Measurements from ENCODE around the gene CFAP46.

CFAP46 gene

GRCh38 chr10:132787495-132788179, 154.7 kb downstream of the CFAP46 start:
- H3K9ac ChIP-seq (ENCODE audit: low read length in 2 of 2) = no peak overlapping the region
- peaks cover 7 to 60% of the 10 kb centered on the region in 2 donors for H3K27me3 ChIP-seq (ENCODE audit: control insufficient read depth in 1 of 2, insufficient read depth in 2 of 2, low read length in 2 of 2)

GRCh38 chr10:132786884-132787494, 155.4 kb downstream of the CFAP46 start:
- peak overlapping the region in 1 of 2 donors; percentile 47 for H3K4me3 ChIP-seq (ENCODE audit: low read length in 2 of 2)
- H3K36me3 ChIP-seq (ENCODE audit: control insufficient read depth in 2 of 2, insufficient read depth in 2 of 2, low read length in 2 of 2) = peaks cover 0 to 9% of the 10 kb centered on the region in 2 donors
- H3K9ac ChIP-seq (ENCODE audit: low read length in 2 of 2) = no peak overlapping the region
- H3K9me3 ChIP-seq (ENCODE audit: control insufficient read depth in 2 of 2, low read length in 2 of 2) = peaks cover 0 to 8% of the 10 kb centered on the region in 2 donors
- H3K4me1 ChIP-seq (ENCODE audit: control insufficient read depth, insufficient read depth, low read length) = peaks cover 19% of the 10 kb centered on the region
- H3K27ac ChIP-seq (ENCODE audit: low read length) = no peak overlapping the region
- peaks cover 7 to 60% of the 10 kb centered on the region in 2 donors for H3K27me3 ChIP-seq (ENCODE audit: control insufficient read depth in 1 of 2, insufficient read depth in 2 of 2, low read length in 2 of 2)

More at GRCh38 chr10:132787495-132788179, 154.7 kb downstream of the CFAP46 start:
- H3K4me3 ChIP-seq (ENCODE audit: low read length in 2 of 2) = peak overlapping the region in 1 of 2 donors; percentile 47
- H3K9me3 ChIP-seq (ENCODE audit: control insufficient read depth in 2 of 2, low read length in 2 of 2) = peaks cover 0 to 8% of the 10 kb centered on the region in 2 donors
- peaks cover 0 to 8% of the 10 kb centered on the region in 2 donors for H3K36me3 ChIP-seq (ENCODE audit: control insufficient read depth in 2 of 2, insufficient read depth in 2 of 2, low read length in 2 of 2)
- H3K4me1 ChIP-seq (ENCODE audit: control insufficient read depth, insufficient read depth, low read length) = peaks cover 19% of the 10 kb centered on the region
- H3K27ac ChIP-seq (ENCODE audit: low read length) = no peak overlapping the region

GRCh38 chr10:132786476-132786883, 155.9 kb downstream of the CFAP46 start:
- H3K9me3 ChIP-seq (ENCODE audit: control insufficient read depth in 2 of 2, low read length in 2 of 2) = peaks cover 0 to 8% of the 10 kb centered on the region in 2 donors
- H3K4me3 ChIP-seq (ENCODE audit: low read length in 2 of 2) = peak overlapping the region in 1 of 2 donors; percentile 47
- H3K4me1 ChIP-seq (ENCODE audit: control insufficient read depth, insufficient read depth, low read length) = peaks cover 19% of the 10 kb centered on the region
- no peak overlapping the region for H3K9ac ChIP-seq (ENCODE audit: low read length in 2 of 2)
- peaks cover 7 to 60% of the 10 kb centered on the region in 2 donors for H3K27me3 ChIP-seq (ENCODE audit: control insufficient read depth in 1 of 2, insufficient read depth in 2 of 2, low read length in 2 of 2)
- H3K27ac ChIP-seq (ENCODE audit: low read length) = no peak overlapping the region
- H3K36me3 ChIP-seq (ENCODE audit: control insufficient read depth in 2 of 2, insufficient read depth in 2 of 2, low read length in 2 of 2) = peaks cover 5 to 14% of the 10 kb centered on the region in 2 donors

GRCh38 chr10:132785723-132786475, 156.5 kb downstream of the CFAP46 start, which contains the start of gene NKX6-2:
Gene NKX6-2 (minus strand): TSS chr10:132786147. CDS start chr10:132785948, 199 bp downstream.
- H3K27me3 ChIP-seq (ENCODE audit: control insufficient read depth in 1 of 2, insufficient read depth in 2 of 2, low read length in 2 of 2) = peaks cover 7 to 60% of the 10 kb centered on the region in 2 donors
- peak within 1 kb of the TSS in 1 of 2 donors; percentile 47 for H3K4me3 ChIP-seq (ENCODE audit: low read length in 2 of 2)
- H3K9ac ChIP-seq (ENCODE audit: low read length in 2 of 2) = no peak within 1 kb of the TSS

GRCh38 chr10:132784866-132785722, 157.3 kb downstream of the CFAP46 start:
- Histone ChIP-seq H3K27ac (ENCODE audit: low read length) (no peak overlapping the region), H3K27me3 (ENCODE audit: control insufficient read depth in 1 of 2, insufficient read depth in 2 of 2, low read length in 2 of 2) (peaks cover 7 to 60% of the 10 kb centered on the region in 2 donors), H3K4me3 (ENCODE audit: low read length in 2 of 2) (peak overlapping the region in 1 of 2 donors; percentile 15), H3K4me1 (ENCODE audit: control insufficient read depth, insufficient read depth, low read length) (peaks cover 19% of the 10 kb centered on the region), H3K9ac (ENCODE audit: low read length in 2 of 2) (no peak overlapping the region), H3K36me3 (ENCODE audit: control insufficient read depth in 2 of 2, insufficient read depth in 2 of 2, low read length in 2 of 2) (peaks cover 5 to 19% of the 10 kb centered on the region in 2 donors), H3K9me3 (ENCODE audit: control insufficient read depth in 2 of 2, low read length in 2 of 2) (peaks cover 0 to 8% of the 10 kb centered on the region in 2 donors)

More at GRCh38 chr10:132785723-132786475, 156.5 kb downstream of the CFAP46 start, which contains the start of gene NKX6-2:
- Histone ChIP-seq H3K9me3 (ENCODE audit: control insufficient read depth in 2 of 2, low read length in 2 of 2) (peaks cover 0 to 8% of the 10 kb centered on the region in 2 donors), H3K36me3 (ENCODE audit: control insufficient read depth in 2 of 2, insufficient read depth in 2 of 2, low read length in 2 of 2) (peaks cover 5 to 17% of the 10 kb centered on the region in 2 donors), H3K4me1 (ENCODE audit: control insufficient read depth, insufficient read depth, low read length) (peaks cover 19% of the 10 kb centered on the region), H3K27ac (ENCODE audit: low read length) (no peak within 1 kb of the TSS)

GRCh38 chr10:132783940-132784865, 158.2 kb downstream of the CFAP46 start:
- H3K27me3 ChIP-seq (ENCODE audit: control insufficient read depth in 1 of 2, insufficient read depth in 2 of 2, low read length in 2 of 2) = peaks cover 7 to 54% of the 10 kb centered on the region in 2 donors
- H3K9me3 ChIP-seq (ENCODE audit: control insufficient read depth in 2 of 2, low read length in 2 of 2) = peaks cover 0 to 8% of the 10 kb centered on the region in 2 donors
- H3K36me3 ChIP-seq (ENCODE audit: control insufficient read depth in 2 of 2, insufficient read depth in 2 of 2, low read length in 2 of 2) = peaks cover 11 to 25% of the 10 kb centered on the region in 2 donors
- H3K4me3 ChIP-seq (ENCODE audit: low read length in 2 of 2) = no peak overlapping the region
- H3K9ac ChIP-seq (ENCODE audit: low read length in 2 of 2) = no peak overlapping the region
- peaks cover 19% of the 10 kb centered on the region for H3K4me1 ChIP-seq (ENCODE audit: control insufficient read depth, insufficient read depth, low read length)
- no peak overlapping the region for H3K27ac ChIP-seq (ENCODE audit: low read length)

- Histone ChIP-seq H3K9ac (ENCODE audit: low read length in 2 of 2) (no peak overlapping the region), H3K4me1 (ENCODE audit: control insufficient read depth, insufficient read depth, low read length) (peaks cover 19% of the 10 kb centered on the region), H3K36me3 (ENCODE audit: control insufficient read depth in 2 of 2, insufficient read depth in 2 of 2, low read length in 2 of 2) (peaks cover 15 to 29% of the 10 kb centered on the region in 2 donors), H3K9me3 (ENCODE audit: control insufficient read depth in 2 of 2, low read length in 2 of 2) (peaks cover 0 to 8% of the 10 kb centered on the region in 2 donors), H3K27ac (ENCODE audit: low read length) (no peak overlapping the region), H3K27me3 (ENCODE audit: control insufficient read depth in 1 of 2, insufficient read depth in 2 of 2, low read length in 2 of 2) (peaks cover 7 to 46% of the 10 kb centered on the region in 2 donors), H3K4me3 (ENCODE audit: low read length in 2 of 2) (no peak overlapping the region)
Observed at GRCh38 chr10:132783165-132783939, 159.0 kb downstream of the CFAP46 start.

- Histone ChIP-seq H3K4me3 (ENCODE audit: low read length in 2 of 2) (no peak overlapping the region), H3K9me3 (ENCODE audit: control insufficient read depth in 2 of 2, low read length in 2 of 2) (peaks cover 0 to 8% of the 10 kb centered on the region in 2 donors), H3K36me3 (ENCODE audit: control insufficient read depth in 2 of 2, insufficient read depth in 2 of 2, low read length in 2 of 2) (peaks cover 18 to 32% of the 10 kb centered on the region in 2 donors), H3K27ac (ENCODE audit: low read length) (no peak overlapping the region), H3K27me3 (ENCODE audit: control insufficient read depth in 1 of 2, insufficient read depth in 2 of 2, low read length in 2 of 2) (peaks cover 5 to 31% of the 10 kb centered on the region in 2 donors), H3K9ac (ENCODE audit: low read length in 2 of 2) (no peak overlapping the region), H3K4me1 (ENCODE audit: control insufficient read depth, insufficient read depth, low read length) (peaks cover 11% of the 10 kb centered on the region)
Observed at GRCh38 chr10:132781556-132781955, 160.8 kb downstream of the CFAP46 start.
